ENCODE measurements around the gene ENKUR. TPM values are rescaled to one million over a fixed set of nuclear protein-coding genes. Genes with fewer than 3 reads are reported as not detected.

Gene ENKUR
- total RNA-seq, 1 donor, result 0.09 TPM

- DNase-seq (ENCODE audit: low read depth), result no peak
- H3K4me3 ChIP-seq (ENCODE audit: low read depth, low read length), result no peak overlapping the region
- no peak for TF ChIP-seq CTCF (IDR thresholded peaks at IDR 0.05; ENCODE audit: insufficient read depth, low read length)
These were observed 12.8 kb upstream of the ENKUR start for GRCh38 chr10:25028711-25029110.

GRCh38 chr10:25026463-25026862 lies 10.5 kb upstream of the ENKUR start:
- no peak overlapping the region for H3K4me3 ChIP-seq (ENCODE audit: low read depth, low read length)
- peak; percentile 43 for DNase-seq (ENCODE audit: low read depth)
- peak; percentile 7 for TF ChIP-seq CTCF (IDR thresholded peaks at IDR 0.05; ENCODE audit: insufficient read depth, low read length)

GRCh38 chr10:25024528-25024927 lies 8.6 kb upstream of the ENKUR start:
- TF ChIP-seq CTCF (IDR thresholded peaks at IDR 0.05; ENCODE audit: insufficient read depth, low read length), result no peak
- peak; percentile 8 for DNase-seq (ENCODE audit: low read depth)
- no peak overlapping the region for H3K4me3 ChIP-seq (ENCODE audit: low read depth, low read length)

- no peak overlapping the region for H3K4me3 ChIP-seq (ENCODE audit: low read depth, low read length)
- no peak for TF ChIP-seq CTCF (IDR thresholded peaks at IDR 0.05; ENCODE audit: insufficient read depth, low read length)
These were observed 7.3 kb upstream of the ENKUR start for GRCh38 chr10:25023278-25023677.

GRCh38 chr10:25018703-25019102 lies 2.7 kb upstream of the ENKUR start:
- no peak overlapping the region for H3K4me3 ChIP-seq (ENCODE audit: low read depth, low read length)
- no peak for DNase-seq (ENCODE audit: low read depth)
- no peak for TF ChIP-seq CTCF (IDR thresholded peaks at IDR 0.05; ENCODE audit: insufficient read depth, low read length)

More at GRCh38 chr10:25023278-25023677, 7.3 kb upstream of the ENKUR start:
- no peak for DNase-seq (ENCODE audit: low read depth)

- DNase-seq (ENCODE audit: low read depth), result no peak
- TF ChIP-seq CTCF (IDR thresholded peaks at IDR 0.05; ENCODE audit: insufficient read depth, low read length), result no peak
- H3K4me3 ChIP-seq (ENCODE audit: low read depth, low read length), result no peak overlapping the region
These were observed 1.7 kb upstream of the ENKUR start for GRCh38 chr10:25017661-25018060.

- peak overlapping the region; percentile 78 for H3K4me3 ChIP-seq (ENCODE audit: low read depth, low read length)
- DNase-seq (ENCODE audit: low read depth), result no peak
- TF ChIP-seq CTCF (IDR thresholded peaks at IDR 0.05; ENCODE audit: insufficient read depth, low read length), result no peak
These were observed 1.2 kb upstream of the ENKUR start for GRCh38 chr10:25017154-25017590.

Data from fibroblast of the aortic adventitia (primary cell).